K562 treated with DMSO at 1 percent for 12 hours (cell line): ENCODE measurements around the gene SLC25A48. TPM values are rescaled to one million over a fixed set of nuclear protein-coding genes. Genes with fewer than 3 reads are reported as not detected.

ENCODE experiments used
- total RNA-seq: library from RNA; unstranded; fragments of 300-600 nt; gene quantifications from 2 replicates; pipeline ENCODE4 v1.2.3, GENCODE V29; 2022; ENCODE audit not compliant: insufficient read depth

Gene SLC25A48, protein sequence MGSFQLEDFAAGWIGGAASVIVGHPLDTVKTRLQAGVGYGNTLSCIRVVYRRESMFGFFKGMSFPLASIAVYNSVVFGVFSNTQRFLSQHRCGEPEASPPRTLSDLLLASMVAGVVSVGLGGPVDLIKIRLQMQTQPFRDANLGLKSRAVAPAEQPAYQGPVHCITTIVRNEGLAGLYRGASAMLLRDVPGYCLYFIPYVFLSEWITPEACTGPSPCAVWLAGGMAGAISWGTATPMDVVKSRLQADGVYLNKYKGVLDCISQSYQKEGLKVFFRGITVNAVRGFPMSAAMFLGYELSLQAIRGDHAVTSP
- total RNA-seq, result 0.47 TPM in 1 of 2 replicates, not detected in the other

DNA sequence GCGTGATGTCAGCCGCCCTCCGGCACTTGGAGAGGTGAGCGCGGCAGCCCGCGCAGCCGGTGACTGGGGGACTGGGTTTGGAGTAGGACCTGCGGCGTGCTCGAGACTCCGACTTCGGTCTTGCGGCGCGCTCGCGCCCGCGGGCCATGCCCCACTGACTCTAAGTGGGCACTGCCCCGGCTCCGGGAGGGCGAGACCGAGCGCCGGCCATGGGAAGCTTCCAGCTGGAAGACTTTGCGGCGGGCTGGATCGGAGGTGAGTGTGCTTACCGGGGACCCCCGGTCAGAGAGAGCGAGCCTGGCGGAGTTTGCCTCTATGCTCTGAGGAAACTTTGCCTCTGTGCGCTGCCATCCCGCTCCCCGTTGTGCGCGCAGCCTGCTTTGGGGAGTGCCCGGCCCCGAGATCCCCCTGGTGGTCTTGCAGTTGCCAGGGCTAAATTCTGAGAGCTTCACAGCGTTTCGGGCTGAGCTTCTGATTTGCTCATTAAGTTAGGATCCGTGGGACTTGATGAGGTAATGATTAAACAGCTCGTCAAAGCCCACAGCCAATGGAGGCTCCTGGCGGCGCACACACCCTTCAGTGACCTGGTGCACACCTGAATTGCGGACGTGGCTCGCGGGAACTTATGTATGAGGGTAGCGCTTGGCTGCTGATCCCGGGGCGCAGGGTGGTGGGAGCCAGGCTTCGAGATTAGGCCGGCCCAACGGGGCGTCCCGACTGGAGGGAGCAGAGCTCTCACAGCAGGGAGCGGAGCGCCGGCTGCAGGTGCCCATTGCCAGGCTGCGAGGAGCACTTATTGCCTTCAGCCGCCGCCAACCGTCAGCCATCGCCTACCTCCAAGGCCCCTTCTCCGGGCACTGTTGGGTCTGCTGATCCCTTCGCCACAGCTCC, at the start of gene SLC25A48:
Gene SLC25A48, plus strand, starts transcription at position 25 of the 891 bp plus-strand sequence. Its CDS starts 185 bp downstream, at position 210.

DNA sequence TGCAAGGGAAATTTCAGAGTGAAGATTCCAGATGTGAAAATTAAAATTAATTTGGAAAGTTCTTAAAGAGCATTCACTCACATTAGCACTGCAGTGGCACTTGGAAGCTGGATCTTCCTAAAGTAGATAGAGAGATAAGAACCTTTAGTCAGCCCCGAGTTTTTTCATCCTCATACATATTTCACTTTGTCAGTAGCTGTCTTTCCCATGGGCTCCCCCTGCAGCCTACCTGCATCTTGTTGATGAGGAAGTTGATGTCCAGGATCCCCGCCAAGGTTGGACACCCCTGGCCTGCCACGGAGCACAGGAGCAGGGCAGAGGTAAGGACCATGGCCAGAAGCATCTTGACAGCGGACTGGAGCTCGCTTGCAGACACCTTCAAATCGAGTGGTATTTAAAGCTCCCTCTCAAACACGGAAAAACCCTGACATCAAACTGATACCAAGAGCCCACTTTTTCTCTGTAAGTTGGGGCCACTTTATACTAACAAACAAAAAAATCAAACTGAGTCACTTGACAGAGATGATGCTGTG, 61.1 kb downstream of the SLC25A48 start, which contains the start of gene IL9:
Gene IL9, minus strand, starts transcription at position 368 of the 533 bp plus-strand sequence. Its CDS starts 25 bp downstream, at position 343.

Other genes with a start within 250 kb of the SLC25A48 start
- gene IL9, start 61.2 kb downstream of the SLC25A48 start, total RNA-seq, result not detected in 2 replicates
- not detected in 2 replicates for gene LECT2, start 120.3 kb downstream of the SLC25A48 start, total RNA-seq
- gene TGFBI, start 194.3 kb downstream of the SLC25A48 start, total RNA-seq, result 1.1 TPM in 1 of 2 replicates, not detected in the other